Activated CD4-positive, alpha-beta T cell treated with anti-CD3 and anti-CD28 coated beads, Interleukin-2, amount 50 U/mL, for 24 hours (primary cell): ENCODE measurements around the gene CCNI.
A peak's percentile ranks its signal among the peaks of the same experiment; 100 is the strongest.
"Not testable (repeated sequence)": the region's sequence is repeated elsewhere in the genome, so short reads cannot be mapped to it uniquely, and the experiment has no call there.

Source experiments
- DNase-seq, 2 donors: peaks; one replicate each; pipeline ENCODE4 v3.0.0-alpha.2; 2020; ENCODE audit warnings: low read depth in 1 of 2, low spot score in 1 of 2

Gene CCNI

DNA sequence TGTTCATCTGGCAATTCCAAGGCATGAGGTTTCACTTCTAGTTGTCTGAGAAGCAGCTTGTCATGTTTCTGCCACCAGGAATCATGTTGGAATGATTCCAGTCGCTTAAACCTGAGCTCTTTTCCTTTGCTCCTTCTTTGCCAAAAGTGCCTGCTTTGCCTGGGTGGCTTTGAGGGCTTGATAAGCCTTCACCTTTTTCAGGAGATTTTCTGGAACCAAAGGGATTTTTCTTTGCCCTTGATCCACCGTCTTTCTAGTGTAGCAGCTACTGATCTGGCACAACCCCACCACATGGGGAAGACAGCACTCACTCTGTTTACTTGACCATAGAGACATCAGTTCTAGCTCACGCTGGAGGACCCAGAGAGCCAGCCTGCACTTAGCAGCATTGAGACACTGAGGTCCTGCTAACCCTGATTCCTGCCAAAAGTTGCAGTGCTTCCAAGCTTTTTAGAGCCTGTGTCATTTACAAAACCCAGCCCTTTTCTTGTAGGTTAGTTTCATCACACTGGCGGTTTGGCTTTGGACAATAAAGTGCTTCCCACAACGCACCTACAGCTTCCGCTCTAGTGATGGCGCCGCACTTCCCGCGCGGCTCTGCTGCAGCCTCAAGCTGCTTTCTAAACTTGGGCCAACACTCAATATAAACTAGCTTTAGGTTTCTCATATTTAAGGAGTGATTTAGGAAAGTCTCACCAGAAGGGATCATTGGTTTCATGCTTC lies 7.3 kb upstream of the CCNI start:
- no peak for DNase-seq

DNA sequence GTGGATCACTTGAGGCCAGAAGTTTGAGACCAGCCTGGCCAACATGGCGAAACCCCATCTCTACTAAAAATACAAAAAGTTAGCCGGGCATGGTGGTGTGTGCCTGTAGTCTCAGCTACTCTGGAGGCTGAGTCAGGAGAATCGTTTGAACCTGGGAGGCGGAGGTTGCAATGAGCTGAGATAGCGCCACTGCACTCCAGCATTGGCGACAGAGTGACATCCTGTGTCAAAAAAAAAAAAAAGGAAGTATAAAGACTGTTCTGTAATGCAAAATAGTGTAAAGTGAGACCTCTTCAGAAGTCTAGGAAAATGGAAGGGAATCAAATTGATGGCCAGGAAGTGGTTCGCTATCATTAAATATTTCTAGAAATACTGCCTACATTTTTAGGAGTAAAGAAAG lies 5.0 kb upstream of the CCNI start:
- not testable (repeated sequence) for DNase-seq

DNA sequence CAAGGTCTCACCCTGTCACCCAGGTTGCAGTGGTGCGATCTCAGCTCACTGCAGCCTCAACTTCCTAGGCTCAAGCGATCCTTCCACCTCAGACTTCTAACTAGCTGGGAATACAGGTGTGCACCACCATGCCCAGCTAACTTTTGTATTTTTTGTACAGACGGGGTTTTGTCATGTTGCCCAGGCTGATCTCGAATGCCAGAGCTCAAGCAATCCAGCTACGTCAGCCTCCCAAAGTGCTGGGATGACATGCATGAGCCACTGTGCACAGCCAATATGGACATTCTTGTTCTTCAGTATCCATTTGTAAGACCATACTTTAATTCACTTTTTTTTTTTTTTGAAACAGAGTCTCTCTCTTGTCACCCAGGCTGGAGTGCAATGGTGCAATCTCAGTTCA lies 3.5 kb upstream of the CCNI start:
- DNase-seq: no peak

DNA sequence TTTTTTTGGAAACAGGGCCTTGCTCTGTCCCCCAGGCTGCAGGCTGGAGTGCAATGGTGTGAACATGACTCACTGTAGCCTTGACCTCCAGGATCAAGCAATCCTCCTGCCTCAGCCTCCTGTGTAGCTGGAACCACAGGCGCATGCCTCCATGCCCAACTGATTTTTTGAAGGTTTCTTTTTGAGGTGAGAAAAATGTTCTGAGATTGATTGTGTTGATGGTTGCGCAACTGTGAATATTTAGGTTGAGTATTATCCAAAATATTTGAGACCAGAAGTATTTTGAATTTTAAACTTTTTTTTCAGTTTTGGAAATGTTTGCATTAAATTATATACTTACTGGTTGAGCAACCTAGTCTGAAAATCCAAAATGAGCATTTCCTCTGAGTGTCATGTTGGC lies 2.6 kb upstream of the CCNI start:
- DNase-seq: no peak

DNA sequence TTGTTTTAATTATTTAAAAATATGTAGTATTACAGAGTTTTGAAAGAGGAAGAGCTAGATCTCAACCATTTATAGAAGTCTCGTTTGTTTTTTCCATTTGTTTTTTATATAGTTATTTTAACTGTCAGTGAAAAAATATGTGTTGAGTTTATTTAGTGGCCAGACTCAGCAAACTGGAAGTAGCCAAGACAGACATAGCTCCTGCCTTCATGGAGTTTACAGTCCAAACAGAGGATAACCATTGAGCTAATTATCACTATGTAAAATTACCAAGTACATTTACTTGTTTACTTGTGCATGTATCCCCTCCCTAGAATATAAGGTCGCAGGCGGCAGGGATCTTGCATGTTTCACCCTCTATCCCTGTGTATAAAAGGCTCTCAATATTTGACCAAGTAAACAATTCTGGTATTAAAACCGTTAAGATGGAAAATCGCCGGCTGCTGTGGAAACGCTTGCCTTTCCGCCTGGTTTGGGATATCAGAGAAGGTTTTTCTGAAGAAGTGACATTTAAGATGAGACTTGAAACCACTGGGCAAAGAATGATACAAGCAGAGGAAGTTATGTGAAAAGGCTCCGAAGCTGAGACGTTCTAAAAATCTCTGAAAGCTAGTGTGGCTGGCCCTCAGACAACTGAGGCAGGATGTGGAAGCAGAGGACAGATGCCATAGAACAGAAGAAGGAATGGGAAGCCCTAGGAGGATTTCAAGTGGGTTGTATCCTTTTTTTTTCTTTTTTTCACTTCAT lies 1.3 kb upstream of the CCNI start:
- no peak for DNase-seq

DNA sequence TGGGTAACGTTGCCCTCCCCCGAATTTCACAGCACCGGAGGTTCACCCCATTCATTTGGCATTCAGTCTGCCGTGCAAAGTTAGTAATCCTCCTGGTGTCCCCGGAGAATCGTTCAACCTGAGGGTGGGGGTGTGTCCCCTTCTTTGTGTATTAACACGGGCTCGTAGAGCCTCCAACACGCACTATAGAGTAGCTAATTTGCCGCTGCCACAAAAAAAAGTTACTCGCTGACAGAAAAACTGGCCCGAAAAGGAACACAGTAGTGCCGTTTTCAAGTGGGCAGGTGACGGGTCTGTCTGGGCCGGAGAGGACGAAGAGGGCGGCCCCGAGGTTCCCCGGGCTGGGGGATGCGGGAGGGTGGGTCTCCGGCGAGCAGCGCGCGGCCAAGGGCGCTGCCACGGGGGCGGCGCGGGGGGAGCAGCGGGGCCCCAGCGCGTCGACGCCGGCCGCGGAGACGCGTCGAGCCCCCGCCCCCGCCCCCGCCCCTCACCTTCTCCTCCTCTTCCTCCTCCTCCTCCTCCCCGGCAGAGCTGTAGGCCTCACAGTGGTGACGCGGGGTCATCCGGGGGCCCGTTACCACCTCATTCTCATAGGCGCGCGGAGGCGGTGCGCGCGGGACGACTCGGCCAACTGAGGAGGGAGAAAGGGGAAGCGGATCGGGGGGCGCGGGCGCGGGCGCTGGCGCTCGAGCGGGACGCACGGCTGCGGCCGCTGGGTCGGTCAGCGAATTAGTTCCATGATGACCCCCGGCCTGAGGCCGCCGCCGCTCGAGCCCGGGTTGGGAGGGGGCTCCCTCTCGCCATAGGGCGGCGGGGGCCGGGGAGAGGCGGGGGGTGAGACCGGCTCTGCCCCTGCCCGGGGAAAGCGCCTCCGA lies 571 bp downstream of the CCNI start:
- DNase-seq: peak; percentile 47 to 63

DNA sequence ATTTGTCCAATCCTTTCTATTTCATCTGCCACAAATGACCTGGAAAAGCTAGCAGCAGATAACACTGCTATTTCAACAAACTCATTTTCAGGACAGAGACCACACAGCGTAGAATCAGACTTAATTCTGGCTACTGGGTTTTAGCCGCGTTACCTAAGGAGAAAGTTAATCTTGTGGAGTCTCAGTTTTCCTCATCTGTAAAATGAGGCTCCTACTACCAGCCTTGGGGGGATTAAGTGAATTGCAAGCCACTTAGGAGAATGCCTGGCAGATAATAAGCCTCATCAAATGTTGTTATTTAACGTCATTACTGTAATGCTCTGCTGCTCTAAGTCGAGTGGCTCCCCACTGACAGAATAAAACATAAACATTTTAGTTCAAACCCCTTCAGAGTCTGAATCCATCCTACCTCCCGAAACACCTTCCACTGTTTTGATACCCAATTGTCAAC lies 1.4 kb downstream of the CCNI start:
- DNase-seq: no peak

DNA sequence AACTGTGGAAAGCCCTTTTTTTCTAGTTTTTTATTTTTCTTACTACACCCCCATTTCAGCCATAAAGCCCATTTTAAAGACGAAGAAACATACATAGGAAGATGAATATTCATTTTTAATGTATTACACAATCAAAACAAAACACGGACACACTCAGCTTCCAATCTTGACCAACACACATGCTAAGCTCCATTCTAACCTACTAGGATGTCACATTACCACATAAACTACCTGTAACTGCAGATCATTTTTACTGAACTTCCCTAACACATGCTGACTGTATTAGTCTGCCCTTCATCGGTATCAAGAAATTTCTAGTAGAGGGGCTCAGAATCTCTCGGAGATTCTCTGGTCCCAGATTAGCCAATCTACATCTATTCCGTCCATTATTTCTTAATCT lies 1.8 kb downstream of the CCNI start:
- no peak for DNase-seq

DNA sequence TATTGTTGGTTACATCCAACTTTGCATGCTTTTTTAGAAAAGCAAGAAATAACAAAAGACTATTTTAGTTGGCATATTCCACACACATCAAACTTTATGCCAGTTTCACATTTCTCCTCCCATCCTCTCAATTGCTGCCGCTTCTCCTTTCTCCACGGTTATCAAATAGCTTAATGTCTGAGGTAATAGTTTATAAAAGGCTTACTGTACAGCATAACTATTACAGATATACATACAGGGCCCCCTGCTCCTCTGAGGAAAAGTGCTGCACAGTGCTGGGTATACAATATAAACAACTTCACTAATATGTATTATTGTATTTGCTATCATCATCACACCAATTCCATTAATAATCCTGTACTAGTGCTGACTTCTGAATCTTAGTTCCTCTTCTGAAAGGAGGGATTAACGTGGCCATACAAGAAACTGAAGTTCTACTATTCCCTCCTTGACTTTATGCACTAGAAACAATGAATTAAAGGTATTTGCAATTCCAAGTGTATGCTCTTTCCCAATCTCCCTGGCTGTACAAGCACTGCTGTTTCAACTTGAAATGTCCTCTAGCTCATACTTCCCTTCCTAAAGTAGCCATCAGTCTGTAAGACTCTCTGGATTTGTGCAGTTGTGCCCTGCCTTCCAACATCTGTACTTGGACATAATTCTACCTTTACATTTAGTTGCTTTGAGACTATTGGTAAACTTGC lies 2.5 kb downstream of the CCNI start:
- no peak for DNase-seq

DNA sequence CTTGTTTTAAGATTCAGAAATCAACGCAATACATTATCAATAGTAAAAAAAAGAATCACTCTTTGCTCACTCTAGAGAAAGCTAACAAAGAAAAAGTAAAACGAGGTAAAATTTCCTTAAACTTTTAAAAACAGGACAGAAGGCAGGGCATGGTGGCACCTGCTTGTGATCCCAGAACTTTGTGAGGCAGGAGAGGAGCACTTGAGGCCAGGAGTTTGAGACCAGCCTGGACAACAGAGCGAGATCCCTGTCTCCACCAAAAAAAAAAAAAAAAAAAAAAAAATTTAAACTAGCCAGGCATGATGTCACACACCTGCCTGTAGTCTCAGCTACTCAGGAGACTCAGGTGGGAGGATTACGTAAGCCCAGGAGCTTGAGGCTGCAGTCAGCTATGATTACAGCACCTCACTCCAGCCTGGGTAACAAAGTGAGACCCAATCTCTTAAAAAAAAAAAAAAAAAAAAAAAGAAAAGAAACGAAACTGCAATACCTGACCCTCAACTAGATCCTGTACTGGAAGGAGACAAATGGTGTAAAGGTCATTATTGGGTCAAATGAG lies 3.5 kb downstream of the CCNI start:
- no peak for DNase-seq

DNA sequence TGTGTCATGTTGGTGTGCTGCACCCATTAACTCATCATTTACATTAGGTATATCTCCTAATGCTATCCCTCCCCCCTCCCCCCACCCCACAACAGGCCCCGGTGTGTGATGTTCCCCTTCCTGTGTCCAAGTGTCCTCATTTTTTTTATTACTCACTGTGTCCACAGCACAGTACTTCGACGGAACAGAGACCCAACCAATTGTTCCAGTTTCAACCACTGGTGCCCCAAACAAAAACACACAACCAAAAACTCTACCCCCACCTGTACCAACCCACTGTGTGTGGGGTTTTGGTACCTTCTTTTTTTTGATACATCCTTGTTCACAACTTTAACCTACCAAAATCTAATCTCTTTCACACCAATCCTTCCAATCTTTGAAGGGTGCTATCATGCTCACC lies 6.3 kb downstream of the CCNI start:
- not testable (repeated sequence) for DNase-seq

DNA sequence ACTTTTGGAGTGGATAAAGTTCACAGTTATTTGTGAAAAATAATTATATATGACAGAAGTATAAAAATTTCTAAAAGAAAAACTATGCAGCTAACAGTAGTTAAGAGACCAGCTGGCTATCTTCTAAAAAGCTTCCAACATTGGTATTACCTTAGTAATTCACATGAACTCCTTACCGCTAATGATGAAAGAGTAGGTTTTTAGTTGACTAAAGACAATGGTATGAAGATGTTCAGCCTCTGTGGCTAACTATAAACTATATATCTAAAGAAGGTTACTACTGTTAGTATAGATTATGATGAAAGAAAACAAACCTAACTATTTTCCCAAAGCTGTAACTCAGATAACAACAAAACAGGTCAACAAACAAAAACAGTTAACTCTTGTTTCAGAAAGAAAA lies 10.4 kb downstream of the CCNI start:
- no peak for DNase-seq

DNA sequence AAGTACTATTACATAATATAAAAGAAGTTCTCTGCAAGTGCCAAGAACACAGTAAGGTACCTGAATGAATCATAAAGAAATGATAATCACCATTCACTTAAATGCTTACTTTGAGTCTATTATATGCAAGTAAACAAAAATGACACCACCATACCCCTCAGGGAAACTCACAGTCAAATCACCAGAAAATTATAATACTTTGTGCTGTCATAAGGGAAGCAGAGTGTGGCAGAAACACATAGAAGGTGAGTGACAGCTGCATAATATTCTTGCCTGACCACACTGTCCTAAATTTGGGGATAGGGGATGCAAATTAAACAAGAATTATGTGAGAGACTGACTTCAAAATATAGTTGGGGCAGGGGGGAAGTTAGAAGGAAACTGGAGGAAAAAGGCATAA lies 12.9 kb downstream of the CCNI start:
- DNase-seq: no peak

DNA sequence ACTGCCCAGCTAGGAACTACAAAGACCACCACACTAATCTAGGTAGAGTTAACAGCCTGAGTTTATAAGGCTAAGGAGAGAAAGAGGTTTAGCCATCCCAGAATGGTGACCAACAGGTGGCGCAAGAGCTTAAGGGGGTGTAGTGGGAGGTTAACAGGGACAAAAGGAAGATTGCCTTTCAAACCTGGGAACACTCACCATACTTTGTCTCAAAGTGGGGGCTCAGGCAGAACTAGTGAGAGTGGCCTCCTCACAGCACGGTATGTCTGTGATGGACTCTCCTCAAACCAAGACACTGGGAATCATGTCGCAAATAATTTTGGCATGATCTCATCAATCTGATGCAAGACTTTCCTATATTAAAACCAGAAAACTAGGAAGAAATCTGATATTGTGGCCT lies 23.4 kb downstream of the CCNI start:
- DNase-seq: peak; percentile 21 to 46

DNA sequence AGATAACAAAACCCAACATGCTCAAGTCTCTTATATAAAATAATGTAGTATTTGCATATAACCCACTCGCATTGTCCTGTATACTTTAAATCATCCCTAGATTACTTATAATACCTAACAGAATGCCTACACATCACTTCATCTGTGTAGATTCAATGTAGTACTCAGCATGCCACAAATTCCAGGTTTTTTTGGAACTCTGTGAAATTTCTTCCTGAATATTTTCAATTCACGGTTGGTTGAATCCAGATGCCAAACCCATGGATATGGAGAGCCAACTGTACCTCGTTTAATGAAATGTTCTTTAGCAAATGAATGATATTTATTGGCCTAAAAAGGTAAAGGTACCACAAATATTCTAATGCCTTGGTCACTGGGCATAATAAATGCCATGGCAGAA lies 24.8 kb downstream of the CCNI start:
- no peak for DNase-seq

DNA sequence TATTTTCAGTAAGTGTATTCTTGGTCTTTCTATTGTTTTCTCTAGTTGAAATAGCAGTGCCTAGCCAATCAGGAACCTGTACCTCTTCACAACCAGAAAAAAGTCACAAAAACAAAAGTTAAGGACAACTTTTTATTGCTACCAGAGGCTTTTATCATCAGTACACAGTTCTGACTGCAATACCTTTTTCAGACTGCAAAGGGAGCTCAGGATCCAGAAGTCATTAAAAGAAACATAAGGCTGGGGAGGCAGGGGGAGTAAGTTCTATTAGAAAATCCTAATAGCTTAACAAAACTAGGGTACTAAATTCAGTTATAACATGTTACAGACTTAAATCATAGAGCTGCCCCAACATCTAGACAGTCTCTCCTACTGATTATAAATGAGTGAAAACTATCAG lies 28.8 kb downstream of the CCNI start:
- no peak for DNase-seq

DNA sequence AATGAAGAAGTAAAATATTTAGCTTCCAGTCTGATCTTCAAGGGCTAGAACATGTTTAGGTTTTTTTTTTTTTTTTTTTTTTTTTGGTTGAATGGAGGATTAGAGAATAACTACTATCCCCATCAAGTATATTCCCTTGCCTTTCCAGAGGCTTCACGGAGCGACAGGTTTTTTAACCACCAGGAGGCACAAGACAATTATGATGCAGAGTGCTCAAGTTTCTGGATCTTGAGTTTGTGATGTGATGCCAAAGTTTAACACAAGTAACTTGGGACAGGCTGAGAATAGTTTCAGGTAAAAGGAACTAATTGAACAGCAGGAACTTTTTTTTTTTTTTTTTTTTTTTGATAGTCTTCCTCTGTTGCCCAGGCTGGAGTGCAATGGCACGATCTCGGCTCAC lies 30.3 kb downstream of the CCNI start:
- no peak for DNase-seq

DNA sequence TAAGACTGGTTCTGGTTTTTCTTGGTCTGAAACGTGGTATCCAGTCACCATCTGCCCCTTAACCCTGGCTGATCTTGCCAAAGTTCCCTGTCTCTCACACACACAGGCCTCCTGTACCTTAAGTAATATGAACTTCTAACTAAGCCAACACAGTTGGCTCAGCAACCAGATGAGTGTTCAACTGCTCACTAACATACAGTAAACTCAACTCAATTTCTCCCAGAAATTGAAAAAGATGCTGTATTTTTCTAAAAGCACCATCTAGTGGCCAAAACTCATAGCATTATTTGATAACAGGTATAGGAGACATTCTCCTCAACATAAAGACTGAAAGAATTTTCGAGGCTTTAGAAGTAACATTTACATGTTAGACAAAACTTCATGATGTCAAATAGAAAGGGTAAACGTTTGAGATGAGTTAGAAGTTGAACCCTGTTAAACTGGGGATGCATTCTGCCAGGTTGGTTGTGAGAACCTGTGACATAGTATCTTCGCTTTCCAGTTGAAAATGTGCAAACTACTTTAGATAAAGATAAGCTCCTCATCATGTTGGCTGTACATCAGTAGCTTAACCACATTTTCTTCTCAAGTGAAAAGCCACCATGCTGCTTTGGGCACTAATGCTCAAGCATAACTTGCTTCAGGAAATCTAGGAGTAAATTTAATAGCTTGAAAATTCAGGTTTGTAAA lies 31.2 kb downstream of the CCNI start:
- peak in 1 of 2 donors; percentile 11 for DNase-seq

DNA sequence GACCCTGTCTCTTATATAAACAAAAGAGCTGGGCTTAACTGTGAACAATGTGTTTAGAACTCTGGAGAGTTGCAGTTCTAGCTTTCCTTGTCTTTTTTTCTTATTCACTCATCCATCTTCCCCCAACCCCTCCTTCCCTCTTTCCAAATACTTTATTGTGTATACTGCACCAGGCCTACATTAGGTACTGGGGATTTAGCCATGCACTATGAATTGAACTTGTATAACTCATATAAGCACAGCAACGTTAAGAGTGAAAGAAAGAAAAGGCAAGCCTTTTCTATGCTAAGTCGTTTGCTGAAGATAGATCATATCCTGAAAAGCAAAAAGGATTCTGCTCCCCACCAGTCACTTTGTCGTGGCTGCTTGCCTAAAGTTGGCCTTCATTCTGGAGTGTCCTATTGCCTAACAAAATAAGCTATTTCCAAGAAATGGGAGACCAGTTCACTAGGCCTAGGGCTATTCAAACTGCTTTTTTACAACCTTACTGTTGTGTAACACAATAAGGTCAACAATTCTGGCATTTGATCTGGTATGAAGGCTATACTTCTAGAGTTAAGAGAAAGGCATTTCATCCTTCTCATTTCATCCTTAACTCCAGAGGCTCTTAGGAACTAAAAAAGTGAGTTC lies 32.2 kb downstream of the CCNI start:
- no peak for DNase-seq
